HepG2 (cell line): Measurements from ENCODE around the gene ACER3. TPM values are rescaled to one million over a fixed set of nuclear protein-coding genes. Genes with fewer than 3 reads are reported as not detected.

Experiments
- ATAC-seq: fragments of 200-7000 bp; cut with Tn5 transposase; 3 replicates; pipeline ENCODE4 v1.9.1; 2020; ENCODE audit warnings: mild to moderate bottlenecking, moderate library complexity
- BruUV-seq: library from RNA; stranded (reverse); fragments of 400-500 nt; replicated peaks from 2 replicates; lab custom pipeline; 2021; lab: Mats Ljungman, UMichigan
- CTCF ChIA-PET: fragments of 300-600 bp; formaldehyde crosslinking; extraction: SDS; loops from one replicate; lab custom pipeline; 2021; ENCODE audit warnings: low total read pairs, inconsistent platforms, low intra/inter-chr PET ratio; lab: Yijun Ruan, JAX
- POLR2A ChIA-PET: fragments of 350-600 bp; sonication (Branson Sonifier 250); formaldehyde crosslinking; loops from one replicate; lab custom pipeline; 2020; ENCODE audit warnings: antibody characterized with exemption, inconsistent platforms; lab: Yijun Ruan, JAX
- DNase-seq: peaks from one replicate; pipeline ENCODE4 v3.0.0-alpha.2; 2015; ENCODE audit warnings: low spot score
- FAIRE-seq: peaks from 3 replicates; lab custom pipeline; 2011; peaks lifted over from hg19 to GRCh38; lab: Jason Lieb, UNC
- H2AFZ ChIP-seq: one replicate; pipeline ENCODE4 v1.6.1; 2011; ENCODE audit warnings: low read length, inconsistent platforms
- H3K27ac ChIP-seq: fragments of 300-600 bp; 3 replicates; pipeline ENCODE4 v1.8.0; 2011; ENCODE audit warnings: mixed run types, mild to moderate bottlenecking, mixed read lengths, low read length, inconsistent platforms; ENCODE audit not compliant: insufficient read depth; ENCODE audit errors: extremely low read length
- H3K27me3 ChIP-seq, 2 experiments: fragments of 200-600 bp in 1 of 2; 2 replicates in 1 of 2; 3 replicates in 1 of 2; pipeline versions ENCODE4 v1.6.0 to v1.8.0; 2011; ENCODE audit warnings: low read length in 2 of 2, mild to moderate bottlenecking in 2 of 2, moderate library complexity in 2 of 2, inconsistent platforms in 1 of 2; ENCODE audit not compliant: insufficient read depth in 2 of 2, control insufficient read depth in 1 of 2
- H3K36me3 ChIP-seq, 2 experiments: fragments of 200-600 bp in 1 of 2; replicated peaks in 1 of 2; 2 replicates in 1 of 2; 3 replicates in 1 of 2; pipeline versions ENCODE4 v1.5.1 to v1.8.0; 2011; ENCODE audit warnings: low read length in 2 of 2, inconsistent platforms in 1 of 2; ENCODE audit not compliant: insufficient read depth in 2 of 2, control insufficient read depth in 1 of 2
- H3K4me1 ChIP-seq: 2 replicates; pipeline ENCODE4 v1.5.1; 2012; ENCODE audit warnings: low read length, inconsistent platforms; ENCODE audit not compliant: insufficient read depth
- H3K4me2 ChIP-seq: 2 replicates; pipeline ENCODE4 v1.6.0; 2011; ENCODE audit warnings: low read depth, low read length, inconsistent platforms
- H3K4me3 ChIP-seq, 3 experiments: fragments of 200-600 bp in 1 of 3; sonication (generic), shearing (Covaris generic) in 1 of 3; replicated peaks in 1 of 3; 2 replicates each; pipeline ENCODE4 v1.5.1; 2011 to 2016; ENCODE audit warnings: low read length in 3 of 3, inconsistent platforms in 2 of 3, low read depth in 2 of 3, mild to moderate bottlenecking in 2 of 3, control low read depth in 1 of 3, mixed read lengths in 1 of 3; ENCODE audit not compliant: insufficient read depth in 1 of 3
- H3K79me2 ChIP-seq: one replicate; pipeline ENCODE4 v1.6.1; 2011; ENCODE audit warnings: low read length, inconsistent platforms; ENCODE audit not compliant: insufficient read depth
- H3K9ac ChIP-seq: 2 replicates; pipeline ENCODE4 v1.6.0; 2011; ENCODE audit warnings: mild to moderate bottlenecking, low read depth, low read length, inconsistent platforms; ENCODE audit not compliant: insufficient read depth
- H3K9me3 ChIP-seq: 2 replicates; pipeline ENCODE4 v1.5.1; 2012; ENCODE audit warnings: mild to moderate bottlenecking, low read length
- H4K20me1 ChIP-seq: 2 replicates; pipeline ENCODE4 v1.6.0; 2011; ENCODE audit warnings: inconsistent platforms, mild to moderate bottlenecking, low read length, moderate library complexity; ENCODE audit not compliant: insufficient read depth
- CAMTA2 ChIP-seq: sonication (generic); formaldehyde crosslinking; IDR thresholded peaks from 2 replicates; pipeline ENCODE4 v1.4.0; 2020; ENCODE audit warnings: mild to moderate bottlenecking, missing genetic modification reagents, borderline replicate concordance
- CC2D1A ChIP-seq: sonication (generic); formaldehyde crosslinking; IDR thresholded peaks from 2 replicates; pipeline ENCODE4 v1.8.1; 2023; ENCODE audit warnings: mild to moderate bottlenecking, missing genetic modification reagents
- DRAP1 ChIP-seq: IDR thresholded peaks from 2 replicates; pipeline ENCODE4 v1.6.1; 2016; ENCODE audit warnings: missing genetic modification reagents, missing compliant biosample characterization
- ETV5 ChIP-seq: IDR thresholded peaks from 2 replicates; pipeline ENCODE4 v1.6.1; 2018; ENCODE audit warnings: missing biosample characterization, missing genetic modification reagents, inconsistent platforms, borderline replicate concordance
- FOXA1 ChIP-seq, 2 experiments: fragments of 450-650 bp in 1 of 2; sonication (generic) in 1 of 2; formaldehyde crosslinking in 1 of 2; IDR thresholded peaks; 2 replicates each; pipeline versions ENCODE4 v1.4.0 to v1.6.1; 2016 to 2020; ENCODE audit warnings: missing genetic modification reagents in 1 of 2
- FOXA3 ChIP-seq: IDR thresholded peaks from 2 replicates; pipeline ENCODE4 v1.6.1; 2016; ENCODE audit warnings: missing genetic modification reagents, missing compliant biosample characterization
- MXD4 ChIP-seq: IDR thresholded peaks from 2 replicates; pipeline ENCODE4 v1.6.1; 2016; ENCODE audit warnings: mild to moderate bottlenecking, missing biosample characterization, missing genetic modification reagents
- PITX1 ChIP-seq: sonication (generic); formaldehyde crosslinking; IDR thresholded peaks from 2 replicates; pipeline ENCODE4 v1.5.1; 2020; ENCODE audit warnings: mild to moderate bottlenecking, missing genetic modification reagents
- PRDM15 ChIP-seq: sonication (generic); formaldehyde crosslinking; IDR thresholded peaks from 2 replicates; pipeline ENCODE4 v1.4.0; 2020; ENCODE audit warnings: missing genetic modification reagents
- PRDM4 ChIP-seq: sonication (generic); formaldehyde crosslinking; IDR thresholded peaks from 2 replicates; pipeline ENCODE4 v1.9.0; 2021; ENCODE audit warnings: missing genetic modification reagents, borderline replicate concordance
- SAFB2 ChIP-seq: sonication (generic); formaldehyde crosslinking; IDR thresholded peaks from 2 replicates; pipeline ENCODE4 v1.5.1; 2020; ENCODE audit warnings: missing genetic modification reagents, low read depth, mild to moderate bottlenecking, borderline replicate concordance
- TOPORS ChIP-seq: sonication (generic); formaldehyde crosslinking; IDR thresholded peaks from 2 replicates; pipeline ENCODE4 v1.8.0; 2023; ENCODE audit warnings: mild to moderate bottlenecking, missing genetic modification reagents
- ZBTB46 ChIP-seq: sonication (generic); formaldehyde crosslinking; IDR thresholded peaks from 2 replicates; pipeline ENCODE4 v1.4.0; 2020; ENCODE audit warnings: mild to moderate bottlenecking, missing genetic modification reagents, borderline replicate concordance
- ZKSCAN1 ChIP-seq: fragments of 150-350 bp; IDR thresholded peaks from 2 replicates; pipeline ENCODE4 v1.6.1; 2014; ENCODE audit warnings: low read length
- ZNF17 ChIP-seq: sonication (generic); formaldehyde crosslinking; IDR thresholded peaks from 2 replicates; pipeline ENCODE4 v1.5.0; 2020; ENCODE audit warnings: mild to moderate bottlenecking, missing genetic modification reagents
- ZNF670 ChIP-seq: sonication (generic); formaldehyde crosslinking; IDR thresholded peaks from 2 replicates; pipeline ENCODE4 v1.8.0; 2022; ENCODE audit warnings: mild to moderate bottlenecking, missing genetic modification reagents, borderline replicate concordance
- ZNF749 ChIP-seq: sonication (generic); formaldehyde crosslinking; IDR thresholded peaks from 2 replicates; pipeline ENCODE4 v1.8.0; 2022; ENCODE audit warnings: mild to moderate bottlenecking, missing genetic modification reagents, moderate library complexity, borderline replicate concordance
- ZNF780A ChIP-seq: sonication (generic); formaldehyde crosslinking; IDR thresholded peaks from 2 replicates; pipeline ENCODE4 v1.8.0; 2022; ENCODE audit warnings: mild to moderate bottlenecking, missing genetic modification reagents, moderate library complexity
- WGBS: methylation state at CpG from one replicate; pipeline ENCODE4 v1.1.6; 2017; ENCODE audit warnings: low lambda C conversion rate; 5-methylcytosine and 5-hydroxymethylcytosine counted together
- in situ Hi-C: cut with HindIII; loops from 2 replicates; pipeline ENCODE4 v1.10.0; 2017; ENCODE audit warnings: low pct_unique_long_range_greater_than_20kb; ENCODE audit not compliant: extremely low pct_ligation_motif_present
- intact Hi-C: fragments of 100-400 bp; cut with micrococcal nuclease; formaldehyde crosslinking; loops from one replicate; pipeline ENCODE4 v1.10.0; 2022; ENCODE audit not compliant: unreplicated experiment
- polyA plus RNA-seq, 8 experiments: library from polyadenylated mRNA; depleted of rRNA in 3 of 8; stranded (reverse) in 7 of 8; unstranded in 1 of 8; fragments of >200 nt; fragmentation: Illumina TruSeq in 4 of 8; extraction: Trizol in 4 of 8; gene quantifications; 2 replicates each; pipeline versions ENCODE4 v1.2.1 to v1.2.3, GENCODE V29; 2011 to 2016; ENCODE audit warnings: low read depth in 4 of 8, missing spikeins in 1 of 8, mixed read lengths in 1 of 8; ENCODE audit not compliant: insufficient read depth in 1 of 8
- total RNA-seq, 5 experiments: library from RNA; depleted of rRNA; stranded (reverse); fragments of >200 nt; fragmentation: Illumina TruSeq; extraction: Trizol; gene quantifications; 2 replicates each; pipeline ENCODE4 v1.2.3, GENCODE V29; 2016; ENCODE audit warnings: low read depth in 1 of 5

Gene ACER3
- total and polyA plus RNA-seq, 2 of the 13 experiments (the other 11 are each of a cell fraction or from before 2014, with no cell fraction given) = 6.0 to 9.8 TPM

- Histone ChIP-seq H3K27me3 (peaks cover 0 to 2% of the 10 kb centered on the region in 2 experiments; a peak in 2 of 5 replicates), H3K4me1 (no peaks in the 10 kb centered on the region), H3K4me2 (no peak overlapping the region), H3K4me3 (no peak overlapping the region), H3K9me3 (peaks cover 17% of the 10 kb centered on the region), H4K20me1 (no peaks in the 10 kb centered on the region; the same call in 1 of the 2 replicates), H3K79me2 (no peaks in the 10 kb centered on the region), H3K9ac (no peak overlapping the region), H3K27ac (no peak overlapping the region), H2AFZ (no peak overlapping the region), H3K36me3 (no peaks in the 10 kb centered on the region)
- in situ Hi-C loops (no loop called here), intact Hi-C loops (no loop called here)
- FAIRE-seq (no peak), ATAC-seq (no peak), DNase-seq (no peak)
- ChIA-PET CTCF (no interaction called here), POLR2A (no interaction called here)
- WGBS = 50% methylated on average over 1 of the region's 1 CpG
- BruUV-seq = no TSS peak
- TF ChIP-seq PRDM4 (CRISPR knock-in tag) (no peak), ZNF749 (CRISPR knock-in tag) (no peak), TOPORS (CRISPR knock-in tag) (no peak), ZKSCAN1 (no peak), PITX1 (CRISPR knock-in tag) (no peak), ZNF780A (CRISPR knock-in tag) (no peak), CAMTA2 (CRISPR knock-in tag) (no peak), DRAP1 (no peak), SAFB2 (CRISPR knock-in tag) (no peak), ZNF17 (no peak), FOXA3 (CRISPR knock-in tag) (no peak), PRDM15 (CRISPR knock-in tag) (no peak), MXD4 (CRISPR knock-in tag) (no peak), ZNF670 (CRISPR knock-in tag) (no peak), ZBTB46 (CRISPR knock-in tag) (no peak), ETV5 (no peak), CC2D1A (CRISPR knock-in tag) (no peak), FOXA1 (IDR thresholded peaks at IDR 0.05) (no peak), FOXA1 (CRISPR knock-in tag; IDR thresholded peaks at IDR 0.05) (no peak)
Measured at GRCh38 chr11:76820184-76820566, 40.5 kb upstream of the ACER3 start.
